A673 (cell line): ENCODE data around the gene ARL5C.

Experiments
- CTCF ChIP-seq: fragments of 300-800, 200-600 bp; sonication (generic); conservative IDR thresholded peaks from 2 replicates; pipeline ENCODE4 v1.5.1; 2017; ENCODE audit warnings: low read depth, mild to moderate bottlenecking, antibody characterized with exemption, low read length, moderate library complexity, mixed read lengths
- EZH2 ChIP-seq: fragments of 200-600 bp; sonication (generic); IDR thresholded peaks from 2 replicates; pipeline ENCODE4 v1.6.1; 2017; ENCODE audit warnings: borderline replicate concordance, low read depth, mild to moderate bottlenecking, mixed read lengths, antibody characterized with exemption, low read length; ENCODE audit not compliant: poor library complexity, severe bottlenecking

- TF ChIP-seq EZH2 (no peak), CTCF (no peak)
Measured at GRCh38 chr17:39212195-39212810, 46.3 kb upstream of the ARL5C start.
